ENCODE measurements around the gene OCA2. TPM values are rescaled to one million over a fixed set of nuclear protein-coding genes. Genes with fewer than 3 reads are reported as not detected.

Gene OCA2
- total and polyA plus RNA-seq, 4 donors, result 2.6 to 7.5 (median 3.2) TPM

- Histone ChIP-seq H3K27me3 (ENCODE audit: control insufficient read depth, insufficient read depth, low read length) (no peaks in the 10 kb centered on the region), H3K27ac (ENCODE audit: low read depth, low read length) (no peak overlapping the region), H3K4me1 (ENCODE audit: control insufficient read depth, insufficient read depth, low read length) (peaks cover 17% of the 10 kb centered on the region), H3K4me3 (ENCODE audit: low read depth, low read length) (no peak overlapping the region), H3K9me3 (ENCODE audit: control insufficient read depth, insufficient read depth, low read length) (no peaks in the 10 kb centered on the region), H3K36me3 (ENCODE audit: control insufficient read depth, insufficient read depth, low read length) (no peaks in the 10 kb centered on the region)
- no peak for DNase-seq (ENCODE audit: low read depth in 4 of 6, low spot score in 6 of 6)
- 86% methylated on average over 9 of the region's 10 CpGs for WGBS (ENCODE audit: insufficient coverage)
Observed at GRCh38 chr15:27792756-27793264, 306.3 kb downstream of the OCA2 start.

- Histone ChIP-seq H3K27ac (ENCODE audit: low read depth, low read length) (no peak overlapping the region), H3K4me1 (ENCODE audit: control insufficient read depth, insufficient read depth, low read length) (peaks cover under 1% of the 10 kb centered on the region), H3K36me3 (ENCODE audit: control insufficient read depth, insufficient read depth, low read length) (no peaks in the 10 kb centered on the region), H3K9me3 (ENCODE audit: control insufficient read depth, insufficient read depth, low read length) (no peaks in the 10 kb centered on the region), H3K4me3 (ENCODE audit: low read depth, low read length) (no peak overlapping the region), H3K27me3 (ENCODE audit: control insufficient read depth, insufficient read depth, low read length) (no peaks in the 10 kb centered on the region)
- no peak for DNase-seq (ENCODE audit: low read depth in 4 of 6, low spot score in 6 of 6)
- WGBS (ENCODE audit: insufficient coverage), result no CpG with 5 or more reads among the region's 1 CpG
Observed at GRCh38 chr15:27790270-27790669, 308.8 kb downstream of the OCA2 start.

DNA sequence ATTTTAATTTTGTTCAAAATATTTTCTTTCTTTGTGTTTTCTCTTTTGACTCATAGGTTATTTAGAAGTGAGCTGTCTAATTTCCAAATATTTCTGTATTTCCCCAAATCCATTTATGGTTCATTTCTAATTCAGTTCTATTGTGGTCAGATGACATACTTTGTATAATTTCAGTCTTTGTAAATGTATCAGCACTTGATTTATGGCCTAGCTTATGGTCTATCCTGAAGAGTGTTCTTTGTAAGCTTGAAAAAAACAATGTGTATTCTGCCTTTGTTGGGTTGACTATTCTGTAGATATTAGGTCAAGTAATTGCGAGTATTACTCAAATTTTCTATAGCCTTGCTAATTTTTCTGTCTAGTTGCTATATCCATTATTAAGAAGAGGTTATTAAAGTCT lies 311.2 kb downstream of the OCA2 start:
- Histone ChIP-seq H3K9me3 (ENCODE audit: control insufficient read depth, insufficient read depth, low read length) (no peaks in the 10 kb centered on the region), H3K4me3 (ENCODE audit: low read depth, low read length) (no peak overlapping the region), H3K36me3 (ENCODE audit: control insufficient read depth, insufficient read depth, low read length) (no peaks in the 10 kb centered on the region), H3K4me1 (ENCODE audit: control insufficient read depth, insufficient read depth, low read length) (no peaks in the 10 kb centered on the region), H3K27ac (ENCODE audit: low read depth, low read length) (no peak overlapping the region), H3K27me3 (ENCODE audit: control insufficient read depth, insufficient read depth, low read length) (no peaks in the 10 kb centered on the region)
- no CpG with 5 or more reads among the region's 1 CpG for WGBS (ENCODE audit: insufficient coverage)
- DNase-seq (ENCODE audit: low read depth in 4 of 6, low spot score in 6 of 6), result no peak

- no peaks in the 10 kb centered on the region for H3K9me3 ChIP-seq (ENCODE audit: control insufficient read depth, insufficient read depth, low read length)
- WGBS (ENCODE audit: insufficient coverage), result 82% methylated on average over 3 of the region's 6 CpGs
- no peaks in the 10 kb centered on the region for H3K27me3 ChIP-seq (ENCODE audit: control insufficient read depth, insufficient read depth, low read length)
- no peaks in the 10 kb centered on the region for H3K4me1 ChIP-seq (ENCODE audit: control insufficient read depth, insufficient read depth, low read length)
- H3K36me3 ChIP-seq (ENCODE audit: control insufficient read depth, insufficient read depth, low read length), result no peaks in the 10 kb centered on the region
- H3K4me3 ChIP-seq (ENCODE audit: low read depth, low read length), result no peak overlapping the region
- H3K27ac ChIP-seq (ENCODE audit: low read depth, low read length), result no peak overlapping the region
- DNase-seq (ENCODE audit: low read depth in 4 of 6, low spot score in 6 of 6), result peak in 1 of 6 donors; percentile 74
Observed at GRCh38 chr15:27784107-27784506, 315.0 kb downstream of the OCA2 start.

GRCh38 chr15:27783678-27784077 lies 315.4 kb downstream of the OCA2 start:
- Histone ChIP-seq H3K27ac (ENCODE audit: low read depth, low read length) (no peak overlapping the region), H3K36me3 (ENCODE audit: control insufficient read depth, insufficient read depth, low read length) (no peaks in the 10 kb centered on the region), H3K4me1 (ENCODE audit: control insufficient read depth, insufficient read depth, low read length) (no peaks in the 10 kb centered on the region), H3K27me3 (ENCODE audit: control insufficient read depth, insufficient read depth, low read length) (no peaks in the 10 kb centered on the region), H3K9me3 (ENCODE audit: control insufficient read depth, insufficient read depth, low read length) (no peaks in the 10 kb centered on the region), H3K4me3 (ENCODE audit: low read depth, low read length) (no peak overlapping the region)
- DNase-seq (ENCODE audit: low read depth in 4 of 6, low spot score in 6 of 6), result no peak
- 61% methylated on average over 3 of the region's 3 CpGs for WGBS (ENCODE audit: insufficient coverage)

DNA sequence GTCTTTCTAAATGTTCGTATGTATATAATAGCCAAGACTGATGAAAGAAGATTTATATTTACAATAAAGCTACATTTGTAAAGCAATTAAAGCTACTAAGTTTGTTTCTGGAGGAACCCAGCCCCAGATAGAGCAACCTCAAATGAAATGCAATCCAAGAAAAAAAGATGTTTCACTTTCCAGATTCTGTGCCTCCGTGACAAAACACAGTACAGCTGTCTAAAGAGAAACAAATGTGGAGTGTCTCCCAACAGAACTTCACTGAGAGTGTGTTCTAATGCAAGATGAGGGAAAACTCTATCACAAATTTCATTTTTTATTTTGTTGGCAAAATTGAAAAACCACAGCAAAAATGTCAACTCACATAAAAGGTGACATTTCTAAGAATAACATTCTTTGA lies 317.0 kb downstream of the OCA2 start:
- Histone ChIP-seq H3K4me1 (ENCODE audit: control insufficient read depth, insufficient read depth, low read length) (no peaks in the 10 kb centered on the region), H3K4me3 (ENCODE audit: low read depth, low read length) (no peak overlapping the region), H3K27ac (ENCODE audit: low read depth, low read length) (no peak overlapping the region), H3K9me3 (ENCODE audit: control insufficient read depth, insufficient read depth, low read length) (no peaks in the 10 kb centered on the region), H3K27me3 (ENCODE audit: control insufficient read depth, insufficient read depth, low read length) (no peaks in the 10 kb centered on the region), H3K36me3 (ENCODE audit: control insufficient read depth, insufficient read depth, low read length) (no peaks in the 10 kb centered on the region)
- DNase-seq (ENCODE audit: low read depth in 4 of 6, low spot score in 6 of 6), result no peak
- no CpG with 5 or more reads among the region's 2 CpGs for whole genome bisulfite sequencing (ENCODE audit: insufficient coverage)

DNA sequence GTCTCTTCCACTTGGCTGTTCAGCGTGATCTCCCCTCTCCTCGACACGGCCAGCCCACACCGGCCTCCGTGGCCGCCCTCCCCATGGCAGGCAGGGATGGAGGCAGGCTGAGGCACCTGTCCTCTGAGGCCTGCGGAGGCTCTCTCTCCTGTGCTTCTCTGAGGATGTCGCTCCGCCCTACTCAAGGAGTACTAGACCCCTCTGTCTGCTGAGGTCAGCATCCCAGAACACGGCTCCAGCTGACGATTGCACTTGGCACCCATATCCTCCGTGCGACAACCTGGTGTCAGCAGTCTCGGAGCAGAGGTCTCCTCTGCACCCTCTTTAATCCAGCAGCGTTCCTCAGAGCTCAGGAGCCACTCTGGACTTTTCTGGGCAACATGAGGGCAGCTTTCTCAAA lies 322.6 kb downstream of the OCA2 start:
- H3K27me3 ChIP-seq (ENCODE audit: control insufficient read depth, insufficient read depth, low read length), result no peaks in the 10 kb centered on the region
- no peak overlapping the region for H3K4me3 ChIP-seq (ENCODE audit: low read depth, low read length)
- no peaks in the 10 kb centered on the region for H3K9me3 ChIP-seq (ENCODE audit: control insufficient read depth, insufficient read depth, low read length)
- H3K36me3 ChIP-seq (ENCODE audit: control insufficient read depth, insufficient read depth, low read length), result no peaks in the 10 kb centered on the region
- no peaks in the 10 kb centered on the region for H3K4me1 ChIP-seq (ENCODE audit: control insufficient read depth, insufficient read depth, low read length)
- no peak overlapping the region for H3K27ac ChIP-seq (ENCODE audit: low read depth, low read length)
- WGBS (ENCODE audit: insufficient coverage), result 95% methylated on average over 15 of the region's 15 CpGs
- DNase-seq (ENCODE audit: low read depth in 4 of 6, low spot score in 6 of 6), result no peak

DNA sequence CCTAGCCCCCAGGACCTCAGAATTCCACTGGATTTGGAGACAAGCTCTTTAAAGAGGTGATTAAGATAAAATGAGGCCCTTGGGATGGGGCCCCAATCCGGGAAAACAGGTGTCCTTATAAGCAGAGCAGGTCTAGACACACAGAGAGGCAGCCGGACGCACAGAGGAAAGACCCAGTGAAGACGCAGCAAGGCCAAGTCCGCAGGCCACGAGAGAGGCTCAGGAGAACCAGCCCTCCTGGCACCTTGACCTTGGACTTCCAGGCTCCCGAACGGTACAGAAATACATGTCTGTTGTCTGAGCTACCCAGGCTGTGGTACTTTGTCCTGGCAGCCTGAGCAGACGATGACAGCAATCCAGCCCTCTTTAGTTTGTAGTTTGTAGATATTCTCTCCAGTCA lies 324.5 kb downstream of the OCA2 start:
- Histone ChIP-seq H3K4me1 (ENCODE audit: control insufficient read depth, insufficient read depth, low read length) (no peaks in the 10 kb centered on the region), H3K27me3 (ENCODE audit: control insufficient read depth, insufficient read depth, low read length) (no peaks in the 10 kb centered on the region), H3K27ac (ENCODE audit: low read depth, low read length) (no peak overlapping the region), H3K9me3 (ENCODE audit: control insufficient read depth, insufficient read depth, low read length) (no peaks in the 10 kb centered on the region), H3K36me3 (ENCODE audit: control insufficient read depth, insufficient read depth, low read length) (no peaks in the 10 kb centered on the region), H3K4me3 (ENCODE audit: low read depth, low read length) (no peak overlapping the region)
- no peak for DNase-seq (ENCODE audit: low read depth in 4 of 6, low spot score in 6 of 6)
- over 99% methylated on average over 9 of the region's 9 CpGs for WGBS (ENCODE audit: insufficient coverage)

DNA sequence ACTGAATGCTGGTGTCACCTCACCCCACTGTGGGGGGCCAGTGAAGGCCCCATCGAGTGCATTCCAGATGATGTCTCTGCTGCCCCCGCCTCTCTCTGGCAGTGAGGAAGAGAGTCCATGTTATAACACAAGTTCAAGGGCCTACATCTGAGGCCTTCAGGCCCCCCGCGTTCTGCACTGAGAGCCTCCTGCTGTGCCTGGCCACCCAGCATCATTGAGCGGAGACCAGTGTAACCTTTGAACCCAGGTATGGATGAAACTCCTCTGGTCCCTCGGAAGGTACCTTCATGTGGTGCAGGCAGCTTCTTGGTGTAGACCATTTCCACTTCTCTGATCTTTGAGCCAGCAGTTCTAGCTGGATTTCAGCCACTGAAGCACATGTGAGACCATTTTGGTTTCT lies 324.9 kb downstream of the OCA2 start:
- Histone ChIP-seq H3K4me1 (ENCODE audit: control insufficient read depth, insufficient read depth, low read length) (no peaks in the 10 kb centered on the region), H3K36me3 (ENCODE audit: control insufficient read depth, insufficient read depth, low read length) (no peaks in the 10 kb centered on the region), H3K27ac (ENCODE audit: low read depth, low read length) (no peak overlapping the region), H3K27me3 (ENCODE audit: control insufficient read depth, insufficient read depth, low read length) (no peaks in the 10 kb centered on the region), H3K9me3 (ENCODE audit: control insufficient read depth, insufficient read depth, low read length) (no peaks in the 10 kb centered on the region), H3K4me3 (ENCODE audit: low read depth, low read length) (no peak overlapping the region)
- 90% methylated on average over 6 of the region's 6 CpGs for WGBS (ENCODE audit: insufficient coverage)
- DNase-seq (ENCODE audit: low read depth in 4 of 6, low spot score in 6 of 6), result no peak

- Histone ChIP-seq H3K9me3 (ENCODE audit: control insufficient read depth, insufficient read depth, low read length) (no peaks in the 10 kb centered on the region), H3K27me3 (ENCODE audit: control insufficient read depth, insufficient read depth, low read length) (no peaks in the 10 kb centered on the region), H3K36me3 (ENCODE audit: control insufficient read depth, insufficient read depth, low read length) (no peaks in the 10 kb centered on the region), H3K4me1 (ENCODE audit: control insufficient read depth, insufficient read depth, low read length) (peaks cover 5% of the 10 kb centered on the region), H3K27ac (ENCODE audit: low read depth, low read length) (no peak overlapping the region), H3K4me3 (ENCODE audit: low read depth, low read length) (no peak overlapping the region)
- WGBS (ENCODE audit: insufficient coverage), result 97% methylated on average over 3 of the region's 7 CpGs
- DNase-seq (ENCODE audit: low read depth in 4 of 6, low spot score in 6 of 6), result no peak
Observed at GRCh38 chr15:27771892-27772291, 327.2 kb downstream of the OCA2 start.
